ENCODE data around the gene CPXM2. TPM values are rescaled to one million over a fixed set of nuclear protein-coding genes. Genes with fewer than 3 reads are reported as not detected.

CPXM2 gene
- total RNA-seq, 4 donors from 2014 or later, result 2.1 to 48.2 (median 17.8) TPM

DNA sequence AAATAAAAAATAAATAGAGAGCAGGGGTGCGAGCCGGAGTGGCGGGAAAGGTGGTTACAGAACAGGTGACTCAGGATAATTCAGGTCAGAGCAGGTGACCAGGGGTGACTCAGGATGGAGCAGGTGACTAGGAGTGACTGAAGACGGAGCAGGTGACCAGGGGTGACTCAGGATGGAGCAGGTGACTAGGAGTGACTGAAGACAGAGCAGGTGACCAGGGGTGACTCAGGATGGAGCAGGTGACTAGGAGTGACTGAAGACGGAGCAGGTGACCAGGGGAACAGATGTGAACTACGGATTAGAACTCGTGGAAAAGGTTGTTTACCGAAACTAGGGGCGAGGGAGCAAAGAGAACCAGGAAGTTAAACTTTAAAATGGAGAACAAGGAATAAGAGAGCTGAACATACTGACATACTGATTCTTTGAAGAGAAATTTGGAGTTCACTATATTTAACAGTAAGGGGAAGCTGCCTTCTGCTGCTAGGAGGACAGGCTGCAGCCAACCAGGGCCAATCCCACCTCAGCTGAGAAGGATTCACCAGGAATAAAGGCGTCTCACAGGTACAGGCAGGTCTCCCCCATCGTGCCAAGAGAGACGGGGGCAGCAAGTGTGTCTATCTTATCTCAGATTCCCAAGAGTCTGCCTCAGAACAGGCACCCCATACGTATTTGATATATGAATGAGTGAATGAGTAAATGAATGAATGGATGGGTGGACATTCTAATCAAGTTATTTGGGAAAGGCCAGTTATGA is 101.3 kb downstream of the CPXM2 start:
- Histone ChIP-seq H3K27ac (no peak overlapping the region), H3K4me1 (no peaks in the 10 kb centered on the region), H3K27me3 (no peaks in the 10 kb centered on the region), H3K36me3 (no peaks in the 10 kb centered on the region), H3K4me3 (no peak overlapping the region), H3K9me3 (no peaks in the 10 kb centered on the region)
- intact Hi-C loops (cut with DNase I; ENCODE audit: low total_unique reads), result no loop called here
- TF ChIP-seq POLR2A (IDR thresholded peaks at IDR 0.05), result no peak
- TF ChIP-seq, protein P1, sequence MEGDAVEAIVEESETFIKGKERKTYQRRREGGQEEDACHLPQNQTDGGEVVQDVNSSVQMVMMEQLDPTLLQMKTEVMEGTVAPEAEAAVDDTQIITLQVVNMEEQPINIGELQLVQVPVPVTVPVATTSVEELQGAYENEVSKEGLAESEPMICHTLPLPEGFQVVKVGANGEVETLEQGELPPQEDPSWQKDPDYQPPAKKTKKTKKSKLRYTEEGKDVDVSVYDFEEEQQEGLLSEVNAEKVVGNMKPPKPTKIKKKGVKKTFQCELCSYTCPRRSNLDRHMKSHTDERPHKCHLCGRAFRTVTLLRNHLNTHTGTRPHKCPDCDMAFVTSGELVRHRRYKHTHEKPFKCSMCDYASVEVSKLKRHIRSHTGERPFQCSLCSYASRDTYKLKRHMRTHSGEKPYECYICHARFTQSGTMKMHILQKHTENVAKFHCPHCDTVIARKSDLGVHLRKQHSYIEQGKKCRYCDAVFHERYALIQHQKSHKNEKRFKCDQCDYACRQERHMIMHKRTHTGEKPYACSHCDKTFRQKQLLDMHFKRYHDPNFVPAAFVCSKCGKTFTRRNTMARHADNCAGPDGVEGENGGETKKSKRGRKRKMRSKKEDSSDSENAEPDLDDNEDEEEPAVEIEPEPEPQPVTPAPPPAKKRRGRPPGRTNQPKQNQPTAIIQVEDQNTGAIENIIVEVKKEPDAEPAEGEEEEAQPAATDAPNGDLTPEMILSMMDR (IDR thresholded peaks at IDR 0.05), result no peak
- no peak for DNase-seq

DNA sequence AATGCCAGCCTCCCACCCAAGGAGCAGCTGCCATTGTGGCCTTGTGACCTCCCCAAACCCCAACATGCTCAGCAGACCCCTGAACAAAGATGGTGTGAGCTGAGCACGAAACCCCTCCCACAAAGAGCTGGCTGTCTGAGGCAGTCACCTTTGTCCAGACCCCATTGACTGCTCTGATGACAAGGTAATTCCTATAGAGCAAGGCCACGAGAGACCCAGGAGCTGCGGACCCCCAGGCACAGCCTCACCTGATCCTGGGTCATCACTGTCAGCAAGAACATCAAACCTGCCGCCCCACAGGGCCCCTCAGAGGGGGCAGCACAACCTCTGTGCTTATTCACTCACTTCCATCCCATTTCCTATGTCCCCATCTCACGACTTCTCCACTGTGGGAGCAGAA is 102.6 kb downstream of the CPXM2 start:
- Histone ChIP-seq H3K36me3 (no peaks in the 10 kb centered on the region), H3K9me3 (no peaks in the 10 kb centered on the region), H3K27me3 (no peaks in the 10 kb centered on the region), H3K4me3 (no peak overlapping the region), H3K4me1 (no peaks in the 10 kb centered on the region), H3K27ac (no peak overlapping the region)
- no peak for DNase-seq
- TF ChIP-seq, protein P1 (IDR thresholded peaks at IDR 0.05), result no peak
- intact Hi-C loops (cut with DNase I; ENCODE audit: low total_unique reads), result no loop called here

DNA sequence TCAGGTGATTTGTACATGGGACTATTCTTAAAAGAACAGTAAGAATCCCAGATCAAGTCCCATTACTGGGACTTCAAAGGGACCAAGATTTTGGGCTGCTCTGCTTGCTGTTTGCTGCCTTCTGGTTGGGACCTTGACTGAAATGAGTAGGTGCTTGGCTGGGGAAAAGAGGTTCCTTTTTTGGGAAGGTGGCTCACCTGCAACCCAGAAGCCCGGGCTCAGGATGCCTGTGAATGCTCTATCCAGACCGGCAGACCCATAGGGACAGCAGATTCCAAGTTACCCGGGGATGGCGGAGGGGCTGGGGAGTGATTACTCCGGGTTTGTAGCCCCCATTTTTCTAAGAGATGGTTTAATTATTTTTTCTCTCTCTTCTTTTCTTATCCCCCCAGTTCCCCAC is 104.0 kb downstream of the CPXM2 start:
- Histone ChIP-seq H3K4me1 (no peaks in the 10 kb centered on the region), H3K27ac (no peak overlapping the region), H3K27me3 (no peaks in the 10 kb centered on the region), H3K4me3 (no peak overlapping the region), H3K36me3 (no peaks in the 10 kb centered on the region), H3K9me3 (no peaks in the 10 kb centered on the region)
- DNase-seq, result no peak
- TF ChIP-seq, protein P1 (IDR thresholded peaks at IDR 0.05), result no peak
- no peak for TF ChIP-seq POLR2A (IDR thresholded peaks at IDR 0.05)
- intact Hi-C loops (cut with DNase I; ENCODE audit: low total_unique reads), result no loop called here

DNA sequence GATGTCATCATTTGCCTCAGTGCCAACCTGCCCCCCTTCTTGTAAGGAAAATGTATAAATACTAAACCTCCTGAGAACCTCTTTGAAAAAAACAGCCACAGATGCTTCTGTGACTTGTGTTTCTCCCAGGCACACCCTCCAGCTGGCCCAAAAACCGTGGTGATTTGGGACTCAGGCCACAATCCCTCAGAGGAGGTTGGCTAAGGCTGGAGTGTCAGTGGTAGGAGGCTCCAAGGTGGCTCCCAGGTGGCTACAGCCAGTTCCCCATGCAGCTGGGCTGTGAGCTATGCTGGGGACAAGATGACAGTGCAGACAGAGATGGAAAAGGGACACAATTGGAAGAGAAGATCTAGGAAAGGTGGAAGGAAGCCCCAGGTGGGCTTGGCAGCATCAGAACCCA is 104.7 kb downstream of the CPXM2 start:
- Histone ChIP-seq H3K4me3 (no peak overlapping the region), H3K4me1 (no peaks in the 10 kb centered on the region), H3K27ac (no peak overlapping the region), H3K27me3 (no peaks in the 10 kb centered on the region), H3K9me3 (no peaks in the 10 kb centered on the region), H3K36me3 (no peaks in the 10 kb centered on the region)
- no peak for TF ChIP-seq POLR2A (IDR thresholded peaks at IDR 0.05)
- TF ChIP-seq, protein P1 (IDR thresholded peaks at IDR 0.05), result no peak
- intact Hi-C loops (cut with DNase I; ENCODE audit: low total_unique reads), result no loop called here
- DNase-seq, result no peak

DNA sequence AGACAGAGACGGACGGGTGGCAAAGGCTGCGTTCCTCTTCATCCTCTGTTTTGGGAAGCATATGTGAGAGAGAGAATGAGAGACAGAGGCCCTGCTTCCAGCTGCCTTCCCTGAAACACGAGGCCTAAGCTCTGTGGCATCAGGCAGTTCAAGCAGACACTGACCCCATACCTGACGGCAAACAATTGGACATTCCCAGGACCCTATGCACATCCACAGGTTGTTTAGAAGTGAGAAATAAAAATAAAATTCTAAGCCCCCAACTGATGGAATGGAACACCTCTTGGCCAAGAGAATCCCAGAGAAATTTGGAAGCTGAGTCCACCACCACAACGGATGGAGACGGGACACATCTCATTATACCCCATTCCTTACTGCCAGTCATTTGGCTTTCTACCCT is 105.3 kb downstream of the CPXM2 start:
- DNase-seq, result no peak

More for the DNA sequence above, 105.3 kb downstream of the CPXM2 start:
- no peaks in the 10 kb centered on the region for H3K27me3 ChIP-seq
- H3K27ac ChIP-seq, result no peak overlapping the region
- no peak overlapping the region for H3K4me3 ChIP-seq
- no peaks in the 10 kb centered on the region for H3K9me3 ChIP-seq
- no peaks in the 10 kb centered on the region for H3K36me3 ChIP-seq
- TF ChIP-seq, protein P1 (IDR thresholded peaks at IDR 0.05), result no peak
- no peak for TF ChIP-seq POLR2A (IDR thresholded peaks at IDR 0.05)
- intact Hi-C loops (cut with DNase I; ENCODE audit: low total_unique reads), result no loop called here
- no peaks in the 10 kb centered on the region for H3K4me1 ChIP-seq

Data from uterus (tissue), 4 donors.